HepG2 (cell line): Measurements from ENCODE around the gene APC2. TPM values are rescaled to one million over a fixed set of nuclear protein-coding genes. Genes with fewer than 3 reads are reported as not detected.
A peak's percentile ranks its signal among the peaks of the same experiment; 100 is the strongest.
"Not testable (repeated sequence)": the region's sequence is repeated elsewhere in the genome, so short reads cannot be mapped to it uniquely, and the experiment has no call there.

Experiments used
- ATAC-seq: fragments of 200-7000 bp; cut with Tn5 transposase; 3 replicates; pipeline ENCODE4 v1.9.1; 2020; ENCODE audit warnings: mild to moderate bottlenecking, moderate library complexity
- BruUV-seq: library from RNA; stranded (reverse); fragments of 400-500 nt; replicated peaks from 2 replicates; lab custom pipeline; 2021; lab: Mats Ljungman, UMichigan
- CTCF ChIA-PET: fragments of 300-600 bp; formaldehyde crosslinking; extraction: SDS; loops from one replicate; lab custom pipeline; 2021; ENCODE audit warnings: low total read pairs, inconsistent platforms, low intra/inter-chr PET ratio; lab: Yijun Ruan, JAX
- POLR2A ChIA-PET: fragments of 350-600 bp; sonication (Branson Sonifier 250); formaldehyde crosslinking; loops from one replicate; lab custom pipeline; 2020; ENCODE audit warnings: antibody characterized with exemption, inconsistent platforms; lab: Yijun Ruan, JAX
- DNase-seq: peaks from one replicate; pipeline ENCODE4 v3.0.0-alpha.2; 2015; ENCODE audit warnings: low spot score
- FAIRE-seq: peaks from 3 replicates; lab custom pipeline; 2011; peaks lifted over from hg19 to GRCh38; lab: Jason Lieb, UNC
- H2AFZ ChIP-seq: one replicate; pipeline ENCODE4 v1.6.1; 2011; ENCODE audit warnings: low read length, inconsistent platforms
- H3K27ac ChIP-seq: fragments of 300-600 bp; 3 replicates; pipeline ENCODE4 v1.8.0; 2011; ENCODE audit warnings: mixed run types, mild to moderate bottlenecking, mixed read lengths, low read length, inconsistent platforms; ENCODE audit not compliant: insufficient read depth; ENCODE audit errors: extremely low read length
- H3K27me3 ChIP-seq, 2 experiments: fragments of 200-600 bp in 1 of 2; 2 replicates in 1 of 2; 3 replicates in 1 of 2; pipeline versions ENCODE4 v1.6.0 to v1.8.0; 2011; ENCODE audit warnings: low read length in 2 of 2, mild to moderate bottlenecking in 2 of 2, moderate library complexity in 2 of 2, inconsistent platforms in 1 of 2; ENCODE audit not compliant: insufficient read depth in 2 of 2, control insufficient read depth in 1 of 2
- H3K36me3 ChIP-seq, 2 experiments: fragments of 200-600 bp in 1 of 2; replicated peaks in 1 of 2; 2 replicates in 1 of 2; 3 replicates in 1 of 2; pipeline versions ENCODE4 v1.5.1 to v1.8.0; 2011; ENCODE audit warnings: low read length in 2 of 2, inconsistent platforms in 1 of 2; ENCODE audit not compliant: insufficient read depth in 2 of 2, control insufficient read depth in 1 of 2
- H3K4me1 ChIP-seq: 2 replicates; pipeline ENCODE4 v1.5.1; 2012; ENCODE audit warnings: low read length, inconsistent platforms; ENCODE audit not compliant: insufficient read depth
- H3K4me2 ChIP-seq: 2 replicates; pipeline ENCODE4 v1.6.0; 2011; ENCODE audit warnings: low read depth, low read length, inconsistent platforms
- H3K4me3 ChIP-seq, 3 experiments: fragments of 200-600 bp in 1 of 3; sonication (generic), shearing (Covaris generic) in 1 of 3; replicated peaks in 1 of 3; 2 replicates each; pipeline ENCODE4 v1.5.1; 2011 to 2016; ENCODE audit warnings: low read length in 3 of 3, inconsistent platforms in 2 of 3, low read depth in 2 of 3, mild to moderate bottlenecking in 2 of 3, control low read depth in 1 of 3, mixed read lengths in 1 of 3; ENCODE audit not compliant: insufficient read depth in 1 of 3
- H3K79me2 ChIP-seq: one replicate; pipeline ENCODE4 v1.6.1; 2011; ENCODE audit warnings: low read length, inconsistent platforms; ENCODE audit not compliant: insufficient read depth
- H3K9ac ChIP-seq: 2 replicates; pipeline ENCODE4 v1.6.0; 2011; ENCODE audit warnings: mild to moderate bottlenecking, low read depth, low read length, inconsistent platforms; ENCODE audit not compliant: insufficient read depth
- H3K9me3 ChIP-seq: 2 replicates; pipeline ENCODE4 v1.5.1; 2012; ENCODE audit warnings: mild to moderate bottlenecking, low read length
- H4K20me1 ChIP-seq: 2 replicates; pipeline ENCODE4 v1.6.0; 2011; ENCODE audit warnings: inconsistent platforms, mild to moderate bottlenecking, low read length, moderate library complexity; ENCODE audit not compliant: insufficient read depth
- AGO2 ChIP-seq: fragments of 200-400 bp; formaldehyde crosslinking; optimal IDR thresholded peaks from 2 replicates; pipeline ENCODE3; 2017; ENCODE audit warnings: mild to moderate bottlenecking, low read depth, low read length, moderate library complexity
- BRCA1 ChIP-seq: sonication (generic); formaldehyde crosslinking; IDR thresholded peaks from 2 replicates; pipeline ENCODE4 v1.4.0; 2020; ENCODE audit warnings: missing genetic modification reagents
- CHD4 ChIP-seq: fragments of 200-600 bp; sonication (generic); IDR thresholded peaks from 2 replicates; pipeline ENCODE4 v1.7.0; 2017; ENCODE audit warnings: mild to moderate bottlenecking, low read length, borderline replicate concordance
- GPN1 ChIP-seq: sonication (generic); formaldehyde crosslinking; IDR thresholded peaks from 2 replicates; pipeline ENCODE4 v1.5.1; 2020; ENCODE audit warnings: missing genetic modification reagents, borderline replicate concordance
- ZNF629 ChIP-seq: sonication (generic); formaldehyde crosslinking; conservative IDR thresholded peaks from 2 replicates; pipeline ENCODE4 v1.5.0; 2020; ENCODE audit warnings: missing genetic modification reagents
- WGBS: methylation state at CpG from one replicate; pipeline ENCODE4 v1.1.6; 2017; ENCODE audit warnings: low lambda C conversion rate; 5-methylcytosine and 5-hydroxymethylcytosine counted together
- in situ Hi-C: cut with HindIII; loops from 2 replicates; pipeline ENCODE4 v1.10.0; 2017; ENCODE audit warnings: low pct_unique_long_range_greater_than_20kb; ENCODE audit not compliant: extremely low pct_ligation_motif_present
- intact Hi-C: fragments of 100-400 bp; cut with micrococcal nuclease; formaldehyde crosslinking; loops from one replicate; pipeline ENCODE4 v1.10.0; 2022; ENCODE audit not compliant: unreplicated experiment
- polyA plus RNA-seq, 8 experiments: library from polyadenylated mRNA; depleted of rRNA in 3 of 8; stranded (reverse) in 7 of 8; unstranded in 1 of 8; fragments of >200 nt; fragmentation: Illumina TruSeq in 4 of 8; extraction: Trizol in 4 of 8; gene quantifications; 2 replicates each; pipeline versions ENCODE4 v1.2.1 to v1.2.3, GENCODE V29; 2011 to 2016; ENCODE audit warnings: low read depth in 4 of 8, missing spikeins in 1 of 8, mixed read lengths in 1 of 8; ENCODE audit not compliant: insufficient read depth in 1 of 8
- total RNA-seq, 5 experiments: library from RNA; depleted of rRNA; stranded (reverse); fragments of >200 nt; fragmentation: Illumina TruSeq; extraction: Trizol; gene quantifications; 2 replicates each; pipeline ENCODE4 v1.2.3, GENCODE V29; 2016; ENCODE audit warnings: low read depth in 1 of 5

APC2 gene
- total and polyA plus RNA-seq, 2 of the 13 experiments (the other 11 are each of a cell fraction or from before 2014, with no cell fraction given): 0.08 to 0.22 TPM

DNA sequence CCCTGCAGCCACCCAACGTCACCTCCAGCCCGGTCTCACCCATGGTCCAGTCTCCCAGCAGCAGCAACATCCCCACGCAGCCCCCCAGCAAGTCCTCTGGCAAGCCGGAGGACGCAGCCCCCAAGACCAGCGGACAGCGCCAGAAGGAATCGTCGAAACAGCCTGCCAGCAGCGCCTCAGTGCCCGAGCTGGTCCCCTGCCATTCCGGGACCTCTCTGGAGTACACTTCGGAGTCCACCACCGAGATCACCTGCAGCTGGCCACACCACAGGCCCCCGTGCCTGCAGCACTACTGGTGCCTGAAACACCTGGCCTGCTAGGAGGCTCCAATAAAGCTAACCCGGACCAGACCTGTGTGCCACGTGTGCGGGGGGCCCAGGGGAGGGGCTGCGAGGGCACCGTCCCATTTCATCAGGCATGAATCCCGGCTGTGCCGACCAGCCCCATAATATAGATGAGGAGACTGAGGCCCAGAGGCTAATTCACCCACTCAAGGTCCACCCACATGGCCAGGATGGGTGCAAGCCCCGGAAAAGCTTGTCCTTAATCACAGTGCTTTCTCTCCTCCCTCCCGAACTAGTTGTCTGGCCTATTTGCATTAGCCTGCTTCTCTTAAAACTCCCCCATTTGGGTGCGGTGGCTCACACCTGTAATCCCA is 47.8 kb downstream of the APC2 start:
- ChIA-PET POLR2A (no interaction called here), CTCF (no interaction called here)
- DNase-seq: no peak
- Histone ChIP-seq H3K27ac (no peak overlapping the region), H3K4me1 (peaks cover 53% of the 10 kb centered on the region), H4K20me1 (no peaks in the 10 kb centered on the region), H3K4me3 (no peak overlapping the region), H3K9me3 (no peaks in the 10 kb centered on the region), H3K4me2 (no peak overlapping the region), H3K36me3 (no peaks in the 10 kb centered on the region), H2AFZ (no peak overlapping the region), H3K27me3 (no peaks in the 10 kb centered on the region), H3K79me2 (no peaks in the 10 kb centered on the region), H3K9ac (no peak overlapping the region)
- intact Hi-C loops: no loop called here
- in situ Hi-C loops: no loop called here
- WGBS: 82% methylated on average over 7 of the region's 25 CpGs
- no TSS peak for BruUV-seq
- TF ChIP-seq BRCA1 (CRISPR knock-in tag) (no peak), CHD4 (no peak), ZNF629 (CRISPR knock-in tag) (peak; percentile 76), AGO2 (peak; percentile 54), GPN1 (CRISPR knock-in tag) (no peak)
- ATAC-seq: no peak
- FAIRE-seq: no peak

DNA sequence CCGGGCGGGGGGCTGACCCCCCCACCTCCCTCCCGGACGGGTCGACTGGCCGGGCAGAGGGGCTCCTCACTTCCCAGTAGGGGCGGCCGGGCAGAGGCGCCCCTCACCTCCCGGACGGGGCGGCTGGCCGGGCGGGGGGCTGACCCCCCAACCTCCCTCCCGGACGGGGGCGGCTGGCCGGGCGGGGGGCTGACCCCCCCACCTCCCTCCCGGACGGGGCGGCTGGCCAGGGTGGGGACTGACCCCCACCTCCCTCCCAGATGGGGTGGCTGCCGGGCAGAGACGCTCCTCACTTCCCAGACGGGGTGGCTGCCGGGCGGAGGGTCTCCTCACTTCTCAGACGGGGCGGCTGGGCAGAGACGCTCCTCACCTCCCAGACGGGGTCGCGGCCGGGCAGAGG is 49.3 kb downstream of the APC2 start:
- ATAC-seq, POLR2A ChIA-PET, H3K4me2 ChIP-seq, intact Hi-C loops, in situ Hi-C loops, CTCF ChIA-PET, H3K27me3 ChIP-seq, DNase-seq, H3K79me2 ChIP-seq, FAIRE-seq, H3K4me3 ChIP-seq, H3K27ac ChIP-seq, H3K9me3 ChIP-seq, BruUV-seq, H4K20me1 ChIP-seq, H3K9ac ChIP-seq, H3K36me3 ChIP-seq, H2AFZ ChIP-seq: not testable (repeated sequence)
- peaks cover 44% of the 10 kb centered on the region for H3K4me1 ChIP-seq
- no CpG with 5 or more reads among the region's 34 CpGs for WGBS
